Measurements from ENCODE around the gene OCA2. TPM values are rescaled to one million over a fixed set of nuclear protein-coding genes. Genes with fewer than 3 reads are reported as not detected.

Gene OCA2
- total RNA-seq, 2 experiments from 2014 or later, result not detected

- no peaks in the 10 kb centered on the region for H3K36me3 Mint-ChIP-seq
- DNase-seq, result no peak
- ATAC-seq, result no peak
- no peak overlapping the region for H3K27ac Mint-ChIP-seq
- CTCF ChIA-PET, result no interaction called here
- H3K9me3 Mint-ChIP-seq (ENCODE audit: low read depth), result peaks cover 8% of the 10 kb centered on the region
- H3K4me3 Mint-ChIP-seq, result no peak overlapping the region
- no peaks in the 10 kb centered on the region for H3K27me3 Mint-ChIP-seq
- no peaks in the 10 kb centered on the region for H3K4me1 Mint-ChIP-seq
These were observed 170.7 kb downstream of the OCA2 start for GRCh38 chr15:27928386-27928785.

- Mint-ChIP-seq H3K9me3 (ENCODE audit: low read depth) (peaks cover 5% of the 10 kb centered on the region), H3K4me3 (no peak overlapping the region), H3K4me1 (no peaks in the 10 kb centered on the region), H3K27me3 (no peaks in the 10 kb centered on the region), H3K27ac (no peak overlapping the region), H3K36me3 (no peaks in the 10 kb centered on the region)
- ATAC-seq (no peak), DNase-seq (no peak)
- CTCF ChIA-PET, result no interaction called here
These were observed 186.8 kb downstream of the OCA2 start for GRCh38 chr15:27912283-27912682.

GRCh38 chr15:27906802-27907201, 192.3 kb downstream of the OCA2 start:
- H3K27ac Mint-ChIP-seq, result no peak overlapping the region
- H3K4me1 Mint-ChIP-seq, result no peaks in the 10 kb centered on the region
- H3K36me3 Mint-ChIP-seq, result no peaks in the 10 kb centered on the region
- no peak for ATAC-seq
- H3K9me3 Mint-ChIP-seq (ENCODE audit: low read depth), result peaks cover 11% of the 10 kb centered on the region
- H3K4me3 Mint-ChIP-seq, result no peak overlapping the region
- no peak for DNase-seq
- no peaks in the 10 kb centered on the region for H3K27me3 Mint-ChIP-seq
- CTCF ChIA-PET, result no interaction called here

DNA sequence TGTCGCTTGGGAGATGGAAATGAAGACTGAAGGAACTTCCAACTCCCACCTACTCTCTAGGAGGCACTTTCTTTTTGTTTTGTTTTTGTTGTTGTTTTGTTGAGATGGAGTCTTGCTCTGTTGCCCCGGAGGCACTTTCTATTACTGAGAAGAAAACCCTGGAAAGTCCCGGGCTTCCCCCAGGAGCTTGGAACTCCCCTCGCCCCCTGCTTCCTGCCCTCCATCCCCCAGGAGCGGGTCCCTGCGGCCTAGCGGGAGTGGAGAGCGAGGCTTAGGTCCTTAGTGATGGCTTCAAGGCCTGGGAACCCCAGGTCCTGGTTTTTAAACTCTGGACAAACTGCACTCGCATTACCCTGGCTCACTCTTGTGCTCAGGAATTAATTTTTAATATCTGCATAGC, 195.7 kb downstream of the OCA2 start:
- no peaks in the 10 kb centered on the region for H3K4me1 Mint-ChIP-seq
- no peaks in the 10 kb centered on the region for H3K36me3 Mint-ChIP-seq
- no peak overlapping the region for H3K4me3 Mint-ChIP-seq
- DNase-seq (no peak), ATAC-seq (no peak)
- no peak overlapping the region for H3K27ac Mint-ChIP-seq
- peaks cover 11% of the 10 kb centered on the region for H3K9me3 Mint-ChIP-seq (ENCODE audit: low read depth)
- no peaks in the 10 kb centered on the region for H3K27me3 Mint-ChIP-seq
- CTCF ChIA-PET, result no interaction called here

GRCh38 chr15:27902680-27903385, 196.3 kb downstream of the OCA2 start:
- Mint-ChIP-seq H3K27me3 (no peaks in the 10 kb centered on the region), H3K4me1 (no peaks in the 10 kb centered on the region), H3K27ac (no peak overlapping the region), H3K36me3 (no peaks in the 10 kb centered on the region), H3K9me3 (ENCODE audit: low read depth) (peaks cover 13% of the 10 kb centered on the region), H3K4me3 (no peak overlapping the region)
- CTCF ChIA-PET, result no interaction called here
- no peak for ATAC-seq
- no peak for DNase-seq

DNA sequence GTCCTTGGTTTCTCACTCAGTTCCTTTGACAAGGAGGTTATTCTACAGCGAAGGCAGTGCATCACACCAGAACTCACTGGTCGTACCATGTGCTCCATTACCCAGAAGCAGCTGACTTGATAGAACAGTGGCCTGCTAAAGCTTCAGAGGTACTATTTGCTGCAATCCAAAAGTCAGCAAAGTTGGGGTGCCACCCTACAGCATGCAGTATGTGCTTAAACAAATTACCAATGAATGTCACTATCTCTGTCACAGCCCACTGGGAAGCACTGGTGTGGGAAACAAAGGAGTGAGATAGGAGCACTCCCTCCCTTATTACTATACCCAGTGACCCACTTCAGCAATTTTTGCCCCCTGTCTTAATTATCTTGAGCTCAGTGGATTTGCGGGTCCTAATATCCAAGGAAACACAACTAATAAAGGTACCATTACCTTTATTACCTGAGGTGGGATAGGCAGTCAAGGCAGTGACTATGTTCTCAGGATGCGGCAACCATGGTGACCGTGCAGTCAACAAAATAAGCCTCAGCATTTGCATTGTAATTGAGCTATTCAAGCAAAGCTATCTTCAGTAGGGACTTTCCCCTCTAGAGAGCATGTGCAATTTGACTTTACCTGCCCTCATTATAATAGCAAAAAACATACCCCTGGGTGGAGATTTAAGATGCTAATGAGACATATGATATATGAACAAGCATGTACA, 199.4 kb downstream of the OCA2 start:
- Mint-ChIP-seq H3K9me3 (ENCODE audit: low read depth) (peaks cover 10% of the 10 kb centered on the region), H3K4me1 (no peaks in the 10 kb centered on the region), H3K27me3 (no peaks in the 10 kb centered on the region), H3K27ac (no peak overlapping the region), H3K36me3 (no peaks in the 10 kb centered on the region), H3K4me3 (no peak overlapping the region)
- DNase-seq, result no peak
- CTCF ChIA-PET, result no interaction called here
- no peak for ATAC-seq

GRCh38 chr15:27897481-27897880, 201.6 kb downstream of the OCA2 start:
- ATAC-seq (no peak), DNase-seq (no peak)
- no peaks in the 10 kb centered on the region for H3K36me3 Mint-ChIP-seq
- no peak overlapping the region for H3K27ac Mint-ChIP-seq
- CTCF ChIA-PET, result no interaction called here
- no peak overlapping the region for H3K4me3 Mint-ChIP-seq
- no peaks in the 10 kb centered on the region for H3K27me3 Mint-ChIP-seq
- H3K9me3 Mint-ChIP-seq (ENCODE audit: low read depth), result peaks cover 19% of the 10 kb centered on the region
- H3K4me1 Mint-ChIP-seq, result no peaks in the 10 kb centered on the region

GRCh38 chr15:27894645-27895044, 204.5 kb downstream of the OCA2 start:
- H3K9me3 Mint-ChIP-seq (ENCODE audit: low read depth), result peaks cover 30% of the 10 kb centered on the region
- no peak for ATAC-seq
- no peaks in the 10 kb centered on the region for H3K4me1 Mint-ChIP-seq
- no peak overlapping the region for H3K4me3 Mint-ChIP-seq
- no peak for DNase-seq
- H3K27me3 Mint-ChIP-seq, result no peaks in the 10 kb centered on the region
- H3K27ac Mint-ChIP-seq, result no peak overlapping the region
- no peaks in the 10 kb centered on the region for H3K36me3 Mint-ChIP-seq
- CTCF ChIA-PET, result no interaction called here

- H3K36me3 Mint-ChIP-seq, result no peaks in the 10 kb centered on the region
- H3K4me1 Mint-ChIP-seq, result no peaks in the 10 kb centered on the region
- H3K27ac Mint-ChIP-seq, result no peak overlapping the region
- H3K9me3 Mint-ChIP-seq (ENCODE audit: low read depth), result peaks cover 24% of the 10 kb centered on the region
- ATAC-seq (no peak), DNase-seq (no peak)
- no peak overlapping the region for H3K4me3 Mint-ChIP-seq
- no peaks in the 10 kb centered on the region for H3K27me3 Mint-ChIP-seq
- CTCF ChIA-PET, result no interaction called here
These were observed 209.9 kb downstream of the OCA2 start for GRCh38 chr15:27889258-27889657.

DNA sequence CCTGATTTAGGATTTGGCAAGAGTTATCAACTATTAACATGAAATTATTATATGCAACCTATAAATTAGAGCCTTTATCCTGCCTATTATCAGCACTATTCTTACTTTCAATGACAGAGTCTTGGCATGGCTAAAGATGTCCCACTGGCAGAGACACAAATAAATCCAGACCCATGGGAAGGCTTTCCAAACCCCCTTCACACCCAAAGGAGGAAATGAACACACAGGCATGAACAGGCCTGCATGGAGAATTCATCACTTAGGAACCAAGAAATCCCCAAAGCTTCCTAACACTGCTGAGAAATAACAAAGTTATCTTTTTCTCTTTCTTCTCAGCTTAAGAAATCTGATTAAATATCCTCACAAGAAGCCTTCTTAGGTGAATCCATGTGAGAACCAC, 213.9 kb downstream of the OCA2 start:
- Mint-ChIP-seq H3K9me3 (ENCODE audit: low read depth) (peaks cover 13% of the 10 kb centered on the region), H3K4me3 (no peak overlapping the region)

GRCh38 chr15:27884726-27885125, 214.4 kb downstream of the OCA2 start:
- CTCF ChIA-PET, result no interaction called here

More for the DNA sequence above, 213.9 kb downstream of the OCA2 start:
- Mint-ChIP-seq H3K36me3 (no peaks in the 10 kb centered on the region), H3K4me1 (no peaks in the 10 kb centered on the region), H3K27me3 (no peaks in the 10 kb centered on the region), H3K27ac (no peak overlapping the region)
- DNase-seq, result no peak
- no peak for ATAC-seq
- CTCF ChIA-PET, result no interaction called here

DNA sequence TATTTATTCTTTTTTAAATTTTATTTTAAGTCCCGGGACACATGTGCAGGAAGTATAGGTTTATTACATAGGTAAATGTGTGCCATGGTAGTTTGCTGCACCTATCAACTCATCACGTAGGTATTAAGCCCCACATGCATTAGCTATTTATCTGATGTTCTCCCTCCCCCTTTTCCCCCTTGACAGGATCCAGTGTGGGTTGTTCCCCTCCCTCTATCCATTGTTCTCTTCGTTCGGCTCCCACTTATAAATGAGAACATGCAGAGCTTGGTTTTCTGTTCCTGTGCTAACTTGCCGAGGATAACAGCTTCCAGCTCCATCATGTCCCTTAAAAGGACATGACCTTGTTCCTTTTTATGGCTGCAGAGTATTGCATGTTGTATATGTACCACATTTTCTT, 220.3 kb downstream of the OCA2 start:
- no peaks in the 10 kb centered on the region for H3K36me3 Mint-ChIP-seq
- H3K27ac Mint-ChIP-seq, result no peak overlapping the region
- no peaks in the 10 kb centered on the region for H3K4me1 Mint-ChIP-seq
- CTCF ChIA-PET, result no interaction called here
- DNase-seq (no peak), ATAC-seq (no peak)
- no peaks in the 10 kb centered on the region for H3K27me3 Mint-ChIP-seq
- H3K9me3 Mint-ChIP-seq (ENCODE audit: low read depth), result no peaks in the 10 kb centered on the region
- H3K4me3 Mint-ChIP-seq, result no peak overlapping the region

More at GRCh38 chr15:27884726-27885125, 214.4 kb downstream of the OCA2 start:
- Mint-ChIP-seq H3K27ac (no peak overlapping the region), H3K4me3 (no peak overlapping the region), H3K4me1 (no peaks in the 10 kb centered on the region), H3K27me3 (no peaks in the 10 kb centered on the region), H3K36me3 (no peaks in the 10 kb centered on the region), H3K9me3 (ENCODE audit: low read depth) (peaks cover 8% of the 10 kb centered on the region)
- DNase-seq (no peak), ATAC-seq (no peak)

DNA sequence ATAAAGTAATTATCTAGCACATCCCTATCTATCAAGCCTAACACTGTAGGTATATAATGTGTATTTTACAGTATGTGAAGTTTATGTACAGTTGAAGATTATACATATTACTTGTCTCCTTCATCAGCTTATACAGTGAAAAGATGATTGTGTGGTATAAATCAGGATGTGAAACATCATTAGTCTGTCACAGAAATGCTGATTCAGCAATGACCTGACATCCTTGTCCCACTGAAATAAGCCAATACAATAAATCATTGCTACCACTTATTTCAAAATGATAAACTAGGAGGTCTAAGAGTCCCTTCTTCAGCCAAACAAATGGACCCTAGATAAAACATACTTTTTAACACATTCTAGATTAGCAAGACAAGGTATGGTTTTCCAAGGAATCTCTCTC, 225.3 kb downstream of the OCA2 start:
- CTCF ChIA-PET, result no interaction called here
- H3K4me3 Mint-ChIP-seq, result no peak overlapping the region
- H3K27ac Mint-ChIP-seq, result no peak overlapping the region
- peaks cover 4% of the 10 kb centered on the region for H3K9me3 Mint-ChIP-seq (ENCODE audit: low read depth)
- H3K36me3 Mint-ChIP-seq, result no peaks in the 10 kb centered on the region
- no peaks in the 10 kb centered on the region for H3K4me1 Mint-ChIP-seq
- H3K27me3 Mint-ChIP-seq, result no peaks in the 10 kb centered on the region
- ATAC-seq, result no peak
- DNase-seq, result no peak

DNA sequence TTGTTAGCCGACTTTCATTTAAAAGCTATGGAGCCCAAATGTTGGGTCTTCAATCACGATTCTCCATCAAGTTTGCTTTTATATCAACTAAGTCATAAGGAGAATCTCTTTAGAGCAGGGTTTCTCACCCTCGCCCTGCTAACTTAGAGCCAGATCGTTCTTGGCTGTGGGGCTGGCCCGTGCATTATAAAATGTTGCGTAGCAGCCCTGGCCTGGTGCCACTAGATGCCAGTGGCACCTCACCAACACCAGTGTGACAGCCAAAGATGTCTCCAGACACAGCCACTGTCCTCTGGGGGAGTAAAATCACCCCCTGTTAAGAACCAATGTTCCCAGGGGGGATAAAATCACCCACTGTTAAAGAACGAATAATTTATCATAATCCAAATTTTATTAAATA, 226.1 kb downstream of the OCA2 start:
- DNase-seq (no peak), ATAC-seq (no peak)
- no peaks in the 10 kb centered on the region for H3K36me3 Mint-ChIP-seq
- no peaks in the 10 kb centered on the region for H3K27me3 Mint-ChIP-seq
- H3K27ac Mint-ChIP-seq, result no peak overlapping the region
- no peak overlapping the region for H3K4me3 Mint-ChIP-seq
- CTCF ChIA-PET, result no interaction called here
- H3K9me3 Mint-ChIP-seq (ENCODE audit: low read depth), result peaks cover 7% of the 10 kb centered on the region
- H3K4me1 Mint-ChIP-seq, result no peaks in the 10 kb centered on the region

Measured in activated CD8-positive, alpha-beta memory T cell treated with anti-CD3 and anti-CD28 coated beads, Interleukin-2, amount 10 ng/mL, durations not matched to agents 7 days and 5 days (primary cell).